Neural crest cell (in vitro differentiated cells): ENCODE results near the gene KRT78. TPM values are rescaled to one million over a fixed set of nuclear protein-coding genes. Genes with fewer than 3 reads are reported as not detected.

Source experiments
- DNase-seq: peaks from one replicate; pipeline ENCODE4 v3.0.0; 2021; ENCODE audit warnings: low read depth, mixed read lengths, low spot score
- H3K27ac Mint-ChIP-seq: one replicate; pipeline ENCODE4 v1.8.0; 2021; ENCODE audit warnings: mild to moderate bottlenecking, mixed read lengths; ENCODE audit not compliant: unreplicated experiment
- H3K27me3 Mint-ChIP-seq: 2 replicates; pipeline ENCODE4 v1.8.0; 2021; ENCODE audit warnings: low read depth, mild to moderate bottlenecking, mixed read lengths
- H3K36me3 Mint-ChIP-seq: 2 replicates; pipeline ENCODE4 v1.8.0; 2021; ENCODE audit warnings: low read depth, mild to moderate bottlenecking, mixed read lengths
- H3K4me1 Mint-ChIP-seq: 2 replicates; pipeline ENCODE4 v1.8.0; 2021; ENCODE audit warnings: mixed read lengths
- H3K4me3 Mint-ChIP-seq: one replicate; pipeline ENCODE4 v1.8.0; 2021; ENCODE audit warnings: mild to moderate bottlenecking, mixed read lengths
- H3K9me3 Mint-ChIP-seq: 2 replicates; pipeline ENCODE4 v1.8.0; 2021; ENCODE audit warnings: mixed read lengths
- long read RNA-seq: library from polyadenylated mRNA; unstranded; transcript quantifications from one replicate; pipeline ENCODE4 v2.0.0, GENCODE V29; 2020
- total RNA-seq: library from RNA; stranded (reverse); gene quantifications from 2 replicates; pipeline ENCODE4 v1.2.1, GENCODE V29; 2021
- TF ChIP-seq, protein P1 (sequence below): fragments of 200-600 bp; sonication (generic); conservative IDR thresholded peaks from 2 replicates; pipeline ENCODE4 v1.5.0; 2021; ENCODE audit warnings: antibody characterized with exemption, mild to moderate bottlenecking

Gene KRT78, protein sequence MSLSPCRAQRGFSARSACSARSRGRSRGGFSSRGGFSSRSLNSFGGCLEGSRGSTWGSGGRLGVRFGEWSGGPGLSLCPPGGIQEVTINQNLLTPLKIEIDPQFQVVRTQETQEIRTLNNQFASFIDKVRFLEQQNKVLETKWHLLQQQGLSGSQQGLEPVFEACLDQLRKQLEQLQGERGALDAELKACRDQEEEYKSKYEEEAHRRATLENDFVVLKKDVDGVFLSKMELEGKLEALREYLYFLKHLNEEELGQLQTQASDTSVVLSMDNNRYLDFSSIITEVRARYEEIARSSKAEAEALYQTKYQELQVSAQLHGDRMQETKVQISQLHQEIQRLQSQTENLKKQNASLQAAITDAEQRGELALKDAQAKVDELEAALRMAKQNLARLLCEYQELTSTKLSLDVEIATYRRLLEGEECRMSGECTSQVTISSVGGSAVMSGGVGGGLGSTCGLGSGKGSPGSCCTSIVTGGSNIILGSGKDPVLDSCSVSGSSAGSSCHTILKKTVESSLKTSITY
- total RNA-seq = not detected in 2 replicates
- long read RNA-seq = 0 reads

DNA sequence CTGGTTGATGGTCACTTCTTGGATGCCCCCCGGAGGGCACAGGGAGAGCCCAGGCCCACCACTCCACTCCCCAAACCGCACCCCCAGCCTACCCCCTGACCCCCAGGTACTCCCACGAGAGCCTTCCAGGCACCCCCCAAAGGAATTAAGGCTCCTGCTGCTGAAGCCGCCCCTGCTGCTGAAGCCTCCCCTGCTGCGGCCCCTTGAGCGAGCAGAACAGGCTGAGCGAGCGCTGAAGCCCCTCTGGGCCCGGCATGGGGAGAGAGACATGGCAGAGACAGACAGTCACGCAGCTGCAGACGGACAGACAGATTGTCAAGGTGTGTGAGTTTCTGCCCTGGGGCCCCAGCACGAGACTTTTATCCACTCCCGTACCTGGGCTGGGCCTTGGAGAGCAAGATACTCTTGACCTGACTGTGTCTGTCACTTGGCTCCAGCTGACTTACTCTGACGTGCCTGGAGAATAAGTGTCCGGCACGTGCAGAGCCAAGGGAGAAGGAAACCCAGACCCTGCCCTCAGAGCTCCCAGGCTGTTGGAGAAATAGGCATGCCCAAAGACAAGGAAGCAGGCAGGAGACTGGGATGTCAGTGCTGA, at the start of gene KRT78:
TSS of gene KRT78 (minus strand) at position 334 of the 595 bp plus-strand sequence. CDS start at position 270, 64 bp downstream.
- H3K36me3 Mint-ChIP-seq = no peaks in the 10 kb centered on the region
- no peak within 1 kb of the TSS for H3K4me3 Mint-ChIP-seq
- H3K27ac Mint-ChIP-seq = no peak within 1 kb of the TSS
- peaks cover 27% of the 10 kb centered on the region for H3K27me3 Mint-ChIP-seq
- TF ChIP-seq, protein P1, sequence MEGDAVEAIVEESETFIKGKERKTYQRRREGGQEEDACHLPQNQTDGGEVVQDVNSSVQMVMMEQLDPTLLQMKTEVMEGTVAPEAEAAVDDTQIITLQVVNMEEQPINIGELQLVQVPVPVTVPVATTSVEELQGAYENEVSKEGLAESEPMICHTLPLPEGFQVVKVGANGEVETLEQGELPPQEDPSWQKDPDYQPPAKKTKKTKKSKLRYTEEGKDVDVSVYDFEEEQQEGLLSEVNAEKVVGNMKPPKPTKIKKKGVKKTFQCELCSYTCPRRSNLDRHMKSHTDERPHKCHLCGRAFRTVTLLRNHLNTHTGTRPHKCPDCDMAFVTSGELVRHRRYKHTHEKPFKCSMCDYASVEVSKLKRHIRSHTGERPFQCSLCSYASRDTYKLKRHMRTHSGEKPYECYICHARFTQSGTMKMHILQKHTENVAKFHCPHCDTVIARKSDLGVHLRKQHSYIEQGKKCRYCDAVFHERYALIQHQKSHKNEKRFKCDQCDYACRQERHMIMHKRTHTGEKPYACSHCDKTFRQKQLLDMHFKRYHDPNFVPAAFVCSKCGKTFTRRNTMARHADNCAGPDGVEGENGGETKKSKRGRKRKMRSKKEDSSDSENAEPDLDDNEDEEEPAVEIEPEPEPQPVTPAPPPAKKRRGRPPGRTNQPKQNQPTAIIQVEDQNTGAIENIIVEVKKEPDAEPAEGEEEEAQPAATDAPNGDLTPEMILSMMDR = no peak
- DNase-seq = no peak
- H3K9me3 Mint-ChIP-seq = no peaks in the 10 kb centered on the region
- H3K4me1 Mint-ChIP-seq = no peaks in the 10 kb centered on the region

DNA sequence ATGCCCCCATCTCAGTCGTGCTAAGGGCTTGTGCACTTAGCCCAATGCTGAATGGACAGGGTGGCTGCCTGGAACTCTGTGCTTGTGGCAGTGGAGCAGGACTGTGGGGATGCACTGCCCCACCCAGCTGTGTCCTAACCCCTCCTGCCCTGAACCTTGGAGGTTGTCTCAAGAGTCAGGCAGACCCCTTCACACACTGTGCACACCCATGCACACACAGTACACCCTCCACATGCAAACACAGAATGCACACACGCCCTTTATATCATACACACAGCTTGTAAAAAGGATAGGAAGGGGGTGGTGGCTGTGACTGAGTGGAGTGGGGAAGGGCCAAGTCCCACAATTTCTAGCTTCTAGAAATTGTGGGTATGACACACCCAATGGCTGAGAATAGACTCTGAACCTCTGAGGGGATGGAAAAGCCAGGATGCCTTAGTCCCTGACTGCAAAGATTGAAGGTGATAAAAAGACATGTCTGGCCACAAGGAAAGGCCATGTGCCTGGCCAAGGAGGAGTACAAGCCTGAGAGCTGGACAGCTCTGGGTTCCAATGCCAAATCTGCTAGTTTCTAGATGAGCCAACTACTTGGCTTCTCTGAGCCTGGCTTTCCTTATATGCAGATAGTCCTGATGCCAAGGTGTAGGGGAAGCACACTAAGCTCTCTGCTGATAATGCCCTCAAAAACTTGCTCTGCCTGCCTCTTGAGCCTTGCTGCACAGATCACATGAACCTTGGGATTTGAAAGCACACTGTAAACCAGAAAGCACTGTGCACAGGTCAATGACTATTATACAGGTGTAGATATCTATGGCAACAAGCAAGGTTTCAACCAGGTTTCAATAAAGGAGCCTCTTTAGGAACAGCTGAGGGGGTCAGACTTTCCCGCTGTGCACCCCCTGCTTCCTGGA, 47.7 kb upstream of the KRT78 start:
- no peak overlapping the region for H3K4me3 Mint-ChIP-seq
- no peak for DNase-seq
- no peaks in the 10 kb centered on the region for H3K27me3 Mint-ChIP-seq
- no peaks in the 10 kb centered on the region for H3K4me1 Mint-ChIP-seq
- peak overlapping the region; percentile 35 for H3K27ac Mint-ChIP-seq
- H3K36me3 Mint-ChIP-seq = no peaks in the 10 kb centered on the region
- no peaks in the 10 kb centered on the region for H3K9me3 Mint-ChIP-seq
- TF ChIP-seq, protein P1 = no peak

DNA sequence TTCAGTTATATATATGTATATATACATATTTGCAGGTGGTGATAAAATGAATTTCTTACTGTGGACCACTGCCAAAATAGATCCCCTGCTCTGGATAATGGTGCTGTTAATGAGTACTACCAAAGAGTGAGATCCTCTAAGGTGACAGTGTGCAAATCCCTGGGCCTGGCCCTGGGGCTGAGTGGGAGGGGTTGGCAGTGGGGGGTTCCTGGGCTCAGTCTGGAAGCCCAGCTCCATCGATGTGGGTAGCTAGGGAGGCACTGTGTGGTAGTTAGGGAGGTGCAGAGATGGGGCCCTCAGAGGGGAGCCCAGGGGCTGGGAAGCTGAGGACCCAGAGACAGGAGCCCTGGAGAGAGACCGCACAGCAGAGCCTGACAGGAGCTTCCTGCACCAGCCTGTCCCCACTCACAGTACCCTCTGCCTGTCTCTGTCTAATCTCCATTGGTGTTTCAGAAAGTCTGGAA, 47.0 kb upstream of the KRT78 start:
- no peak for DNase-seq
- no peaks in the 10 kb centered on the region for H3K9me3 Mint-ChIP-seq
- TF ChIP-seq, protein P1 = no peak
- H3K27me3 Mint-ChIP-seq = no peaks in the 10 kb centered on the region
- no peaks in the 10 kb centered on the region for H3K4me1 Mint-ChIP-seq
- no peak overlapping the region for H3K4me3 Mint-ChIP-seq
- no peak overlapping the region for H3K27ac Mint-ChIP-seq
- no peaks in the 10 kb centered on the region for H3K36me3 Mint-ChIP-seq

DNA sequence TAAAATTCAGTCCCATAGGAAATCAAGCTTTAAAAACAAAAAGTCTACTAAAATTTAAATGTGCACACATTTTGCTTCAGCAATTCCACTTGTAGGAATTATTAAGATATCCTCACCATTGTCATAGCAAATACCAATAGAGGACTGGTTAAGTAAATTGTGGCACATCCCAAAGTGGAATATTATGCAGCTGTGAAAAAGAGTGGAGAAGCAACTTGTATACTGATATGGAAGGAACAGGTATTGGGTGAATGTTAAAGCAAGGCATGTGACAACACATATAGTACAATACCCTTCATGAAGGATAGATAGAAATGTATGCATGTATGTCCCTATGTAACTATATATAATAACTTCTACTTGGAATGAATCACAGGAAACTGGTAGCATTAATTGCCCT, 44.2 kb upstream of the KRT78 start:
- H3K27ac Mint-ChIP-seq = no peak overlapping the region
- no peaks in the 10 kb centered on the region for H3K4me1 Mint-ChIP-seq
- TF ChIP-seq, protein P1 = no peak
- DNase-seq = no peak
- no peaks in the 10 kb centered on the region for H3K27me3 Mint-ChIP-seq
- H3K9me3 Mint-ChIP-seq = no peaks in the 10 kb centered on the region
- H3K36me3 Mint-ChIP-seq = no peaks in the 10 kb centered on the region
- no peak overlapping the region for H3K4me3 Mint-ChIP-seq

DNA sequence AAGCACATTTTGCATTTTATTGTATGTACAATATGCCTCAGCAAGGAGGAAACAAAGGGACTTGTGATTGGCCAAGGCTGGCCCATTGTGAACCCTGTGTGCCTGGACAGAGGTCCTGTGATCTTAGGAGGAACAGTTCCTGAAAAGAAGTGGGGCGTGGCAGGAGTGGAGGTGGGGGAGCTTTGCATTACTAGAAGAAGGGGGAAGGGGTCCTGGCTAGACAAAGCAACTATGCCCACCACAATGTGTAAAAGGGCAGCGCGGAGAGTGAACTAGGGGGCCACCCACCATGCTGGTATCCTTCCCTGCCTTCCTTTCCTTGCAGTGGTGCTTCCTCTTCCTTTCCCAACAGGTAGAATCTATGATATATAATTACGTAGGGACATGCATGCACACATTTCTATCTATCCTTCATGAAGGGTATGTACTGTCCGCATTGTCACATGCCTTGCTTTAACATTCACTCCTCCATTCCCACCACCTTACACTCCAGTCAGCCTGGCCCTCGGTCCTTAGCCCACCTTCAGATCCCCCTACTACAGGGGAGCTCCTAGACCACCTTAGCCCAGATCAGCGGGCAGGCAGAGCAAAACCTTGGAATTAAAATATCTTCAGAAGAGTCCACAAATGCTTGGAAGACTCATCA, 43.5 kb upstream of the KRT78 start:
- Mint-ChIP-seq H3K4me1 (no peaks in the 10 kb centered on the region), H3K9me3 (no peaks in the 10 kb centered on the region), H3K27me3 (no peaks in the 10 kb centered on the region), H3K36me3 (no peaks in the 10 kb centered on the region), H3K4me3 (no peak overlapping the region), H3K27ac (no peak overlapping the region)
- no peak for DNase-seq
- TF ChIP-seq, protein P1 = no peak
